ENCODE data around the gene CSDE1.

- TF ChIP-seq CTCF (IDR thresholded peaks at IDR 0.05; ENCODE audit: insufficient read depth, low read length, poor library complexity, severe bottlenecking) (no peak), EZH2phosphoT487 (conservative IDR thresholded peaks at IDR 0.05; ENCODE audit: low read length) (no peak)
These were observed 24.7 kb upstream of the CSDE1 start for GRCh38 chr1:114782476-114782875.

Measured in SU-DHL-6 (cell line).